Mesenchymal stem cell (in vitro differentiated cells and primary cell): Measurements from ENCODE around the gene TLCD1. TPM values are rescaled to one million over a fixed set of nuclear protein-coding genes. Genes with fewer than 3 reads are reported as not detected.

ENCODE experiments used
- DNase-seq: peaks from one replicate; pipeline ENCODE4 v3.0.0-alpha.2; 2013
- H2AFZ ChIP-seq: one replicate; pipeline ENCODE4 v1.6.1; 2013; ENCODE audit warnings: low read depth, mild to moderate bottlenecking, control low read depth, inconsistent platforms, low read length, moderate library complexity
- H2AK5ac ChIP-seq: 2 replicates; pipeline ENCODE4 v1.6.1; 2013; ENCODE audit warnings: low read length, moderate library complexity, mild to moderate bottlenecking, inconsistent platforms; ENCODE audit not compliant: severe bottlenecking
- H2BK120ac ChIP-seq: one replicate; pipeline ENCODE4 v1.6.1; 2013; ENCODE audit warnings: low read depth, mild to moderate bottlenecking, inconsistent platforms, low read length, moderate library complexity
- H2BK12ac ChIP-seq, 2 experiments: one replicate each; pipeline ENCODE4 v1.6.1; 2013; ENCODE audit warnings: inconsistent platforms in 2 of 2, low read length in 2 of 2, mild to moderate bottlenecking in 2 of 2, moderate library complexity in 2 of 2, control low read depth in 1 of 2
- H2BK15ac ChIP-seq: one replicate; pipeline ENCODE4 v1.6.1; 2013; ENCODE audit warnings: mild to moderate bottlenecking, low read depth, inconsistent platforms; ENCODE audit not compliant: poor library complexity, severe bottlenecking
- H2BK5ac ChIP-seq: 2 replicates; pipeline ENCODE4 v1.6.1; 2013; ENCODE audit warnings: low read depth, mild to moderate bottlenecking, low read length, control low read depth, inconsistent platforms; ENCODE audit not compliant: poor library complexity, severe bottlenecking
- H3K14ac ChIP-seq, 2 experiments: one replicate each; pipeline ENCODE4 v1.6.1; 2013; ENCODE audit warnings: inconsistent platforms in 2 of 2, low read length in 2 of 2, control low read depth in 1 of 2, mild to moderate bottlenecking in 1 of 2, moderate library complexity in 1 of 2
- H3K18ac ChIP-seq, 2 experiments: one replicate each; pipeline ENCODE4 v1.6.1; 2013; ENCODE audit warnings: inconsistent platforms in 2 of 2, low read length in 2 of 2, control low read depth in 1 of 2, low read depth in 1 of 2, mild to moderate bottlenecking in 1 of 2
- H3K23ac ChIP-seq, 2 experiments: one replicate each; pipeline ENCODE4 v1.6.1; 2013; ENCODE audit warnings: inconsistent platforms in 2 of 2, low read length in 2 of 2, mild to moderate bottlenecking in 2 of 2, moderate library complexity in 2 of 2, control low read depth in 1 of 2
- H3K27ac ChIP-seq: 2 replicates; pipeline ENCODE4 v1.5.1; 2013; ENCODE audit warnings: mild to moderate bottlenecking, moderate library complexity, low read length, control low read depth, inconsistent platforms; ENCODE audit not compliant: poor library complexity, severe bottlenecking
- H3K27me3 ChIP-seq, 2 experiments: 2 replicates each; pipeline versions ENCODE4 v1.6.1 to v1.7.0; 2013; ENCODE audit warnings: low read length in 2 of 2, mild to moderate bottlenecking in 2 of 2, moderate library complexity in 2 of 2, control low read depth in 1 of 2, inconsistent platforms in 1 of 2; ENCODE audit not compliant: control insufficient read depth in 1 of 2, insufficient read depth in 1 of 2
- H3K36me3 ChIP-seq, 2 experiments: 2 replicates each; pipeline versions ENCODE4 v1.6.1 to v1.7.0; 2013; ENCODE audit warnings: low read length in 2 of 2, control low read depth in 1 of 2, inconsistent platforms in 1 of 2, low read depth in 1 of 2, mild to moderate bottlenecking in 1 of 2; ENCODE audit not compliant: insufficient read depth in 2 of 2, control insufficient read depth in 1 of 2
- H3K4ac ChIP-seq, 2 experiments: one replicate each; pipeline ENCODE4 v1.6.1; 2013; ENCODE audit warnings: inconsistent platforms in 2 of 2, low read length in 2 of 2, mild to moderate bottlenecking in 2 of 2, moderate library complexity in 2 of 2, control low read depth in 1 of 2, low read depth in 1 of 2
- H3K4me1 ChIP-seq: 2 replicates; pipeline ENCODE4 v1.6.1; 2013; ENCODE audit warnings: low read depth, low read length, control low read depth; ENCODE audit not compliant: control insufficient read depth, insufficient read depth
- H3K4me2 ChIP-seq: 2 replicates; pipeline ENCODE4 v1.6.1; 2013; ENCODE audit warnings: low read length, mild to moderate bottlenecking, inconsistent platforms; ENCODE audit not compliant: poor library complexity, severe bottlenecking
- H3K4me3 ChIP-seq, 2 experiments: 2 replicates each; pipeline versions ENCODE4 v1.5.1 to v1.7.0; 2013; ENCODE audit warnings: low read length in 2 of 2, mild to moderate bottlenecking in 2 of 2, control low read depth in 1 of 2, low read depth in 1 of 2; ENCODE audit not compliant: insufficient read depth in 1 of 2
- H3K79me1 ChIP-seq: replicated peaks from 2 replicates; pipeline ENCODE4 v1.6.1; 2013; ENCODE audit warnings: mild to moderate bottlenecking, control low read depth, low read length, inconsistent platforms; ENCODE audit not compliant: poor library complexity, severe bottlenecking
- H3K9ac ChIP-seq: 2 replicates; pipeline ENCODE4 v1.7.0; 2013; ENCODE audit warnings: mild to moderate bottlenecking, low read length, moderate library complexity
- H3K9me3 ChIP-seq: 2 replicates; pipeline ENCODE4 v1.7.0; 2013; ENCODE audit warnings: mild to moderate bottlenecking, low read length; ENCODE audit not compliant: control insufficient read depth
- H4K8ac ChIP-seq: one replicate; pipeline ENCODE4 v1.6.1; 2013; ENCODE audit warnings: inconsistent platforms, mild to moderate bottlenecking, low read length, moderate library complexity
- H4K91ac ChIP-seq: one replicate; pipeline ENCODE4 v1.6.1; 2013; ENCODE audit warnings: mild to moderate bottlenecking, low read length, inconsistent platforms
- WGBS: methylation state at CpG from one replicate; pipeline ENCODE4 v1.1.7; 2013; ENCODE audit warnings: mixed read lengths; 5-methylcytosine and 5-hydroxymethylcytosine counted together
- small RNA-seq: library from polyadenylated mRNA; stranded (forward); fragments of <200 nt; extraction: miRNeasy Mini kit (QIAGEN cat#:217004); gene quantifications from one replicate; pipeline ENCODE3, GENCODE V24; 2013; ENCODE audit warnings: low read depth

Gene TLCD1

DNA sequence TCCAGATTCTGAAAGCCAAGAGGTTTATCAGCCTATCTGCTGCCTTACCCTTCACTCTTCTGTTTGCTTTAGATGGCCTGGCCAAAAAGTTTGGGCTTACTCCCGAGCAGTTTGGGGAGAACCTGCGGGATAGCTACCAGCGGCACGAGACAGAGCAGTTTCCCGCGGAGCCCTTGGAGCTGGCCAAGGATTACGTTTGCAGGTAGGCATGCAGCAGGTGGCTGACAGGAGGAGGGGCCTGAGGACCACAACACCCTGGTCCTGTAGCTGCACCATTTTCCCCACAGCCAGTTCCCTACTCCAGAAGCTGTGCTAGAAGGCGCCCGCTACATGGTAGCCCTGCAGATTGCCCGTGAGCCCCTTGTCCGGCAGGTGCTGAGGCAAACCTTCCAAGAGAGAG, 43.4 kb downstream of the TLCD1 start:
- no peak overlapping the region for H2BK15ac ChIP-seq
- no peak overlapping the region for H3K23ac ChIP-seq
- no peak for DNase-seq
- no peak overlapping the region for H2AK5ac ChIP-seq
- no peak overlapping the region for H3K14ac ChIP-seq
- peaks cover 90 to 93% of the 10 kb centered on the region in 2 experiments for H3K36me3 ChIP-seq
- no peak overlapping the region for H4K91ac ChIP-seq
- no peak overlapping the region for H3K18ac ChIP-seq
- no peak overlapping the region for H4K8ac ChIP-seq
- no peak overlapping the region for H3K9ac ChIP-seq
- H3K27ac ChIP-seq, result no peak overlapping the region
- H3K9me3 ChIP-seq, result no peaks in the 10 kb centered on the region
- no peak overlapping the region for H3K4me2 ChIP-seq
- H2BK5ac ChIP-seq, result no peak overlapping the region
- H2AFZ ChIP-seq, result no peak overlapping the region
- H3K4me3 ChIP-seq, result no peak overlapping the region
- H3K27me3 ChIP-seq, result no peaks in the 10 kb centered on the region
- WGBS, result 96% methylated on average over 11 of the region's 11 CpGs
- H2BK120ac ChIP-seq, result no peak overlapping the region
- no peak overlapping the region for H3K4ac ChIP-seq
- H3K79me1 ChIP-seq, result peaks cover 23% of the 10 kb centered on the region
- no peak overlapping the region for H2BK12ac ChIP-seq
- no peaks in the 10 kb centered on the region for H3K4me1 ChIP-seq

DNA sequence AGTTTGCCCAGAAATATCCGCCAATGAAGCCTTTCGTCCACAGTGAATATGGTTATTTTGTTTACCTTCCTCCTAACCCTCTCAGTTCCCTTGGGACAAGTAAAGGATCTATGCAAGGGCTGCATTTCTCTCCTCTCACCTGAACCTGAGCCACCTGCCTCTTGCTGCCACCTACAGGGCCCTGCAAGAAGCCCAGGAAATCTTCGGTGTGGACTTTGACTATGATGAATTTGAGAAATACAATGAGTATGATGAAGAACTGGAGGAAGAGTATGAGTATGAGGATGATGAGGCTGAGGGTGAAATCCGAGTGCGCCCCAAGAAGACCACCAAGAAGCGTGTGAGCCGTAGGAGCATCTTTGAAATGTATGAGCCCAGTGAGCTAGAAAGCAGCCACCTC, 50.1 kb downstream of the TLCD1 start:
- no peak overlapping the region for H3K18ac ChIP-seq
- H3K27me3 ChIP-seq, result no peaks in the 10 kb centered on the region
- H3K9ac ChIP-seq, result no peak overlapping the region
- H3K4me1 ChIP-seq, result peaks cover 2% of the 10 kb centered on the region
- H3K4me2 ChIP-seq, result no peak overlapping the region
- H4K8ac ChIP-seq, result no peak overlapping the region
- no peak overlapping the region for H2BK5ac ChIP-seq
- no peak overlapping the region for H2AFZ ChIP-seq
- 98% methylated on average over 7 of the region's 7 CpGs for WGBS
- no peak overlapping the region for H3K14ac ChIP-seq
- H2BK12ac ChIP-seq, result no peak overlapping the region
- H3K79me1 ChIP-seq, result peaks cover 49% of the 10 kb centered on the region
- H2BK120ac ChIP-seq, result no peak overlapping the region
- H3K23ac ChIP-seq, result no peak overlapping the region
- no peaks in the 10 kb centered on the region for H3K9me3 ChIP-seq
- no peak overlapping the region for H3K4ac ChIP-seq
- H4K91ac ChIP-seq, result no peak overlapping the region
- DNase-seq, result no peak
- H3K4me3 ChIP-seq, result no peak overlapping the region
- H2BK15ac ChIP-seq, result no peak overlapping the region
- no peak overlapping the region for H2AK5ac ChIP-seq
- H3K36me3 ChIP-seq, result peaks cover 77 to 95% of the 10 kb centered on the region in 2 experiments
- no peak overlapping the region for H3K27ac ChIP-seq

DNA sequence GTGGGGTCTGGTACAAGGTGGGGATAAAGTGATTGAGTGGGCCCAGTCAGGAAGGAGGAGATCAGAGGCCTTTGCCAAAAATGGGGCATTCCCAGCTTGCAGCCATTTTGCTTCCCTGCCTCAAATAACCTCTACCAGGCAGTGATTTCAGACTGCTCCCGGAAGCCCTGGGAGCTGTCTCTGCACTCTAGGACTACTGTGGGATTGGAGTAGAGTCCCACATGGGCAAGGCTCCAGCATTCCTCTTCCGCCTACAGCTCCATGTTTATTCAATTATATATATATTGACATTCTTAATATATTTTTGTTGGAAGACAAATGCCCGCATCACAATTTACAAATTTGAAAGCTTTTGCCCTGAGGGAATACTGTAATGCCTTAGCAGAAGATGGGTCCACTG, 50.5 kb downstream of the TLCD1 start:
- no peak overlapping the region for H4K8ac ChIP-seq
- H2BK120ac ChIP-seq, result no peak overlapping the region
- WGBS, result 95% methylated on average over 1 of the region's 3 CpGs
- H2AK5ac ChIP-seq, result no peak overlapping the region
- no peak overlapping the region for H3K4me2 ChIP-seq
- H3K9ac ChIP-seq, result no peak overlapping the region
- no peaks in the 10 kb centered on the region for H3K27me3 ChIP-seq
- no peak for DNase-seq
- no peak overlapping the region for H3K4ac ChIP-seq
- H2BK5ac ChIP-seq, result no peak overlapping the region
- peaks cover 2% of the 10 kb centered on the region for H3K4me1 ChIP-seq
- H3K4me3 ChIP-seq, result no peak overlapping the region
- H2BK12ac ChIP-seq, result no peak overlapping the region
- H3K14ac ChIP-seq, result no peak overlapping the region
- no peak overlapping the region for H3K27ac ChIP-seq
- H3K79me1 ChIP-seq, result peaks cover 48% of the 10 kb centered on the region
- no peak overlapping the region for H4K91ac ChIP-seq
- H3K9me3 ChIP-seq, result no peaks in the 10 kb centered on the region
- H3K23ac ChIP-seq, result no peak overlapping the region
- peaks cover 73 to 93% of the 10 kb centered on the region in 2 experiments for H3K36me3 ChIP-seq
- no peak overlapping the region for H2BK15ac ChIP-seq
- no peak overlapping the region for H2AFZ ChIP-seq
- peak overlapping the region in 1 of 2 experiments; percentile 21 for H3K18ac ChIP-seq

Small RNAs within 50 kb of the gene (small RNA-seq; reads per million reads assigned to genes)
- gene SNORD42A (not detected), gene SNORD42B (not detected), gene SNORD4A (not detected), gene SNORD4B (not detected)
